Panc1 (cell line): ENCODE data around the gene DBF4B. TPM values are rescaled to one million over a fixed set of nuclear protein-coding genes. Genes with fewer than 3 reads are reported as not detected.

ENCODE experiments used
- ATAC-seq: fragments of 200-7000 bp; cut with Tn5 transposase; 2 replicates; pipeline ENCODE4 v1.9.1; 2020; ENCODE audit warnings: mild to moderate bottlenecking, moderate library complexity
- BruUV-seq: library from RNA; stranded (reverse); fragments of 400-500 nt; replicated peaks from 2 replicates; lab custom pipeline; 2021; lab: Mats Ljungman, UMichigan
- CTCF ChIA-PET: fragments of 300-600 bp; sonication (Branson Sonifier 250); formaldehyde crosslinking; loops from one replicate; lab custom pipeline; 2022; ENCODE audit warnings: antibody characterized with exemption; lab: Charles Lee
- POLR2A ChIA-PET: fragments of 300-600 bp; sonication (Branson Sonifier 250); formaldehyde crosslinking; loops from one replicate; lab custom pipeline; 2022; ENCODE audit warnings: antibody characterized with exemption; lab: Charles Lee
- DNase-seq: peaks from one replicate; pipeline ENCODE4 v3.0.0-alpha.2; 2010; ENCODE audit warnings: low read depth, low spot score
- H3K27ac ChIP-seq: 2 replicates; pipeline ENCODE4 v1.5.1; 2011; ENCODE audit warnings: mild to moderate bottlenecking, low read length, inconsistent platforms
- H3K27me3 ChIP-seq: fragments of 200-500 bp; sonication (Bioruptor generic); 2 replicates; pipeline ENCODE4 v1.6.0; 2014; ENCODE audit warnings: low read length, inconsistent platforms; ENCODE audit not compliant: control insufficient read depth, insufficient read depth
- H3K36me3 ChIP-seq: fragments of 200-500 bp; sonication (Bioruptor generic); 2 replicates; pipeline ENCODE4 v1.5.1; 2014; ENCODE audit warnings: inconsistent platforms, mild to moderate bottlenecking, low read length, moderate library complexity; ENCODE audit not compliant: control insufficient read depth, insufficient read depth
- H3K4me1 ChIP-seq: 2 replicates; pipeline ENCODE4 v1.5.1; 2011; ENCODE audit warnings: inconsistent platforms, mild to moderate bottlenecking, low read length, moderate library complexity; ENCODE audit not compliant: control insufficient read depth, insufficient read depth
- H3K4me3 ChIP-seq, 2 experiments: 2 replicates each; pipeline ENCODE4 v1.5.1; 2011 to 2012; ENCODE audit warnings: low read depth in 2 of 2, low read length in 2 of 2, mild to moderate bottlenecking in 2 of 2, inconsistent platforms in 1 of 2, moderate library complexity in 1 of 2
- H3K9me3 ChIP-seq: fragments of 200-500 bp; sonication (Bioruptor generic); 2 replicates; pipeline ENCODE4 v1.5.1; 2014; ENCODE audit warnings: low read depth, mild to moderate bottlenecking, inconsistent platforms, low read length, moderate library complexity; ENCODE audit not compliant: control insufficient read depth, insufficient read depth
- CTCF ChIP-seq: fragments of 450-650 bp; IDR thresholded peaks from 2 replicates; pipeline ENCODE4 v1.5.1; 2017; ENCODE audit warnings: mild to moderate bottlenecking
- POLR2AphosphoS5 ChIP-seq: IDR thresholded peaks from 2 replicates; pipeline ENCODE4 v1.6.1; 2012; ENCODE audit warnings: mild to moderate bottlenecking, low read depth, low read length, moderate library complexity
- REST ChIP-seq, 2 experiments: IDR thresholded peaks; 2 replicates each; pipeline ENCODE4 v1.6.1; 2011 to 2012; ENCODE audit warnings: low read depth in 2 of 2, control low read depth in 1 of 2, low read length in 1 of 2, mild to moderate bottlenecking in 1 of 2, moderate library complexity in 1 of 2; ENCODE audit not compliant: insufficient read depth in 1 of 2
- SIN3A ChIP-seq: IDR thresholded peaks from 2 replicates; pipeline ENCODE4 v1.6.1; 2012; ENCODE audit warnings: low read depth, mild to moderate bottlenecking, low read length, moderate library complexity, borderline replicate concordance; ENCODE audit not compliant: insufficient read depth
- TCF7L2 ChIP-seq: IDR thresholded peaks from 2 replicates; pipeline ENCODE4 v1.6.1; 2011; ENCODE audit warnings: mild to moderate bottlenecking, low read depth, low read length, inconsistent platforms
- in situ Hi-C: cut with HindIII; loops from 2 replicates; pipeline ENCODE4 v1.10.0; 2016; ENCODE audit warnings: low sequenced_read_pairs, low pct_unique_long_range_greater_than_20kb
- intact Hi-C: fragments of 100-400 bp; cut with micrococcal nuclease; formaldehyde crosslinking; loops from one replicate; pipeline ENCODE4 v1.10.0; 2022; ENCODE audit not compliant: unreplicated experiment
- total RNA-seq: library from RNA; stranded (reverse); gene quantifications from one replicate; pipeline ENCODE4 v1.2.1, GENCODE V29; 2021; ENCODE audit not compliant: unreplicated experiment

DBF4B gene
- total RNA-seq, 1 experiment from 2014 or later: 24.0 TPM

- ChIA-PET POLR2A (no interaction called here), CTCF (no interaction called here)
- TF ChIP-seq POLR2AphosphoS5: no peak
- Histone ChIP-seq H3K27me3 (no peaks in the 10 kb centered on the region), H3K4me3 (no peak overlapping the region), H3K4me1 (no peaks in the 10 kb centered on the region), H3K9me3 (no peaks in the 10 kb centered on the region), H3K36me3 (no peaks in the 10 kb centered on the region), H3K27ac (no peak overlapping the region)
- BruUV-seq: no TSS peak
- no peak for DNase-seq
- intact Hi-C loops (no loop called here), in situ Hi-C loops (no loop called here)
- no peak for ATAC-seq
These were observed 59.0 kb downstream of the DBF4B start for GRCh38 chr17:44767493-44767892.

DNA sequence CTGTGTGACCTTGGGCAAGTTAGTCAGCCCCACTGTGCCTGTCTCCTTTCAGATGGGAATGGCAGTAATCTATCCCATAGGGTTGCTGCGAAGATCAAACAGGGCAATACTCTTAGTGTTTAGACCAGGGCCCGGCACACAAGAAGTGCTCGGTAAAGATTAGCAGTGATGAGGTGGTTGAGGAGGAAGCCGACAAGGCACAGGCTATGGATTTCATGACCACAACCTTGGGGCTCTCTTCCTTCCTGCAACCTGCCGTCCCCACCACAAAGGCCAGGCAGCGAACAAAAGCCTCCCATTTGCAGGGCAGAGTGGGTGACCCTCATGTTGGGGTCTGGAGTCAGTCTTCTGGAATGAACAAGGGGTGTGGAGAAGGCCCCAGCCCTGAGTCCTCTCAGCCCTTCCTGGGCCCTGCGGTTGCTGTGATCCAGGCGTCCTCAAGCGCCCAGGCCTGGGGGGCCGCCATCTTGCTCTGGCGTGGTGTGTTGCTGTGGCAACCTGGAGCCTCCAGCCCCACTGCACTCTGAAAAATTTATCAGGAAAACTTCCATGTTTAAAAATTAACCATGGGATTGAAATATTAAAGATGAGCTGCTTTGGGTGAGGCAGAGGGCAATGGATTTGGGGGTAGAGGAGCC, 60.2 kb downstream of the DBF4B start:
- BruUV-seq: no TSS peak
- no peaks in the 10 kb centered on the region for H3K27me3 ChIP-seq
- ATAC-seq: no peak
- CTCF ChIA-PET: no interaction called here
- H3K36me3 ChIP-seq: no peaks in the 10 kb centered on the region
- intact Hi-C loops (no loop called here), in situ Hi-C loops (no loop called here)
- no peaks in the 10 kb centered on the region for H3K4me1 ChIP-seq
- H3K27ac ChIP-seq: no peak overlapping the region
- DNase-seq: no peak
- H3K4me3 ChIP-seq: no peak overlapping the region
- POLR2A ChIA-PET: no interaction called here
- TF ChIP-seq CTCF: no peak
- no peak for TF ChIP-seq REST (IDR thresholded peaks at IDR 0.05; ENCODE audit: insufficient read depth in 1 of 2, low read depth in 2 of 2, low read length in 1 of 2)
- TF ChIP-seq POLR2AphosphoS5: no peak
- no peak for TF ChIP-seq TCF7L2
- TF ChIP-seq SIN3A: no peak
- H3K9me3 ChIP-seq: no peaks in the 10 kb centered on the region

DNA sequence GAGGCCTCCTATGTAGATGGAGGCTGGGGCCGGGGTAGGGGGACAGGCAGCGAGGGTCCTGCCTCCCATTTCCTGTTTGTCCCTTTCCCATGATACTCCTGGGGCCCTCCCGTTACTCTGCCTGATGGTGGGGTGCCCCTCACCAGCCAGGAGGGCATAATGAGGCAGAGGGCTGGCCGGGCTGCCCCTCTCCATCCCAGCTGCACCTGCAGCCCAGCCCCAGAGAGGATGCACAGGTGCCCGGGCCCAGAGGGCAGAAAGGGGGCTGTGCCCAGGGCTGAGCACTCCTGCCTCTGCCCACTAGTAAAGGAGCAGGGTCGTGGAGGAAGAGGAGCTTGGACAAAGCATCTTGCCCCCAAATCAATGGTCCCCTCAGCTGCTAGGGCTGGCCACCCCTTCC, 60.8 kb downstream of the DBF4B start:
- Histone ChIP-seq H3K4me3 (no peak overlapping the region), H3K36me3 (no peaks in the 10 kb centered on the region), H3K4me1 (no peaks in the 10 kb centered on the region), H3K27me3 (no peaks in the 10 kb centered on the region), H3K27ac (no peak overlapping the region), H3K9me3 (no peaks in the 10 kb centered on the region)
- ATAC-seq (no peak), DNase-seq (no peak)
- no TSS peak for BruUV-seq
- TF ChIP-seq REST (IDR thresholded peaks at IDR 0.05; ENCODE audit: insufficient read depth in 1 of 2, low read depth in 2 of 2, low read length in 1 of 2) (no peak), TCF7L2 (no peak), SIN3A (no peak), CTCF (no peak), POLR2AphosphoS5 (no peak)
- ChIA-PET POLR2A (no interaction called here), CTCF (no interaction called here)
- intact Hi-C loops: no loop called here
- in situ Hi-C loops: no loop called here
